Activated CD4-positive, alpha-beta T cell treated with anti-CD3 and anti-CD28 coated beads, Interleukin-2, amount 50 U/mL, for 1 hour (primary cell): ENCODE measurements around the gene PXYLP1.
A peak's percentile ranks its signal among the peaks of the same experiment; 100 is the strongest.
"Not testable (repeated sequence)": the region's sequence is repeated elsewhere in the genome, so short reads cannot be mapped to it uniquely, and the experiment has no call there.

Experiments
- DNase-seq: peaks from one replicate; pipeline ENCODE4 v3.0.0-alpha.2; 2020

The PXYLP1 gene, protein sequence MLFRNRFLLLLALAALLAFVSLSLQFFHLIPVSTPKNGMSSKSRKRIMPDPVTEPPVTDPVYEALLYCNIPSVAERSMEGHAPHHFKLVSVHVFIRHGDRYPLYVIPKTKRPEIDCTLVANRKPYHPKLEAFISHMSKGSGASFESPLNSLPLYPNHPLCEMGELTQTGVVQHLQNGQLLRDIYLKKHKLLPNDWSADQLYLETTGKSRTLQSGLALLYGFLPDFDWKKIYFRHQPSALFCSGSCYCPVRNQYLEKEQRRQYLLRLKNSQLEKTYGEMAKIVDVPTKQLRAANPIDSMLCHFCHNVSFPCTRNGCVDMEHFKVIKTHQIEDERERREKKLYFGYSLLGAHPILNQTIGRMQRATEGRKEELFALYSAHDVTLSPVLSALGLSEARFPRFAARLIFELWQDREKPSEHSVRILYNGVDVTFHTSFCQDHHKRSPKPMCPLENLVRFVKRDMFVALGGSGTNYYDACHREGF

DNA sequence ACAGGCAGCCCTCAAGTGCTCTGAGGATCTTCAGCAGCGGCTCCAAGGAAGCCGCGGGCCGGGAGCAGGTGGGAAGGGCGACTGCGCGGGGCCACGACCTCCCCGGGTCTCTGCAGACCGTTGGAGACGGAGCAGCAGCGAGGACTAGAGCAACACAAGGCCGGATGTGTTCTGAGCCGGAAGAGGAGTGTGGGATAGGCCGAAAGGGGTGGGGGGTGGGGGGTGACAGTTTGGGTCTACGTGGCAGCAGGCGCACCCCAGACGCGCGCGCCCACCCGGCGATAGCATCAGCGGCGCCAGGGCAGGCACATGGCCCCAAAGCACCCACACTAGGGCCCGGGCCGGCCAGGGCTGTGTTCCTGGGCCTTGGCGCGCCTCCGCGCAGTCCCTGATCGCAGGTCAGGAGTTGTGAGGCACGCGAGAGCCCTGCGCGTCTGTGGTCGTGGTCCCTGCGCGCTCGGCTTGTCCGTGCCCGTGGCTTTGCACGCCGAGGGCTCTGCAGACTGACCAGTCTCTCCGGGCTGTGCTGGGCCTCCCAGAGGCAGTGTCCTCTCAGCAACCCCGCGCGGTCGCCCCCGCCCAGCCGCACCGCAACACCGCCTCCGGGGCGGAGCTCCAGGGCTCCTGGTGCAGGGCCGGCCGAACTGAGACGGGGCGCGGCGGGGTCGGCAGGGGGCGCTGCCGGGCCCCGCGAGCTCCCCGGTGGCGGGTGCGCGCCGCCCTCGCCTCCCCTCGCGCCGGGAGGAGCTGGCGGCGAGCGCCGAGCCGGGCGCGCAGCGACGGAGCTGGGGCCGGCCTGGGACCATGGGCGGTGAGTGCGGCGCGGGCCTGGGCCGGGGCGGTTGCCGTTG, at the start of gene PXYLP1:
Gene PXYLP1 (plus strand): TSS at position 725 of the 851 bp plus-strand sequence. CDS start 28,351 bp downstream, outside the sequence.
- DNase-seq, result peak; percentile 85

DNA sequence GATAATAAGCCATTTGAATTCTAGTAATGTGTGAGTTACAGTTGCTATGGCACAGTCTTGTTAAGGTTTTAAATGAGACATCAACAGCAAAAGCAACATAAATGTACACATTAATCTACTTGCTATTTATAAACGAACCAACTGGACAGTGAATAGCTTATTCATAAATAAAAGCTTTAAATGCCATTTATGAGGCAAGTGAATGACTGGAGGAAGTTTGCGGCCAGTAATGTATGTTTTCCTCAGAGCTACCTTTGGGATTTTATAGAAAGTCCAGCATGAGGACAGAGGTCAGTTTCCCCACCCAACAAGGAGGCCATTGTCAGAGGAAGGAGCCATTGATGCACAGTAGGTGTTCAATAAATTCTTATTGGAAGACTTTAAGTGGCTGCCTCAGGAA, 48.0 kb upstream of the PXYLP1 start:
- no peak for DNase-seq

DNA sequence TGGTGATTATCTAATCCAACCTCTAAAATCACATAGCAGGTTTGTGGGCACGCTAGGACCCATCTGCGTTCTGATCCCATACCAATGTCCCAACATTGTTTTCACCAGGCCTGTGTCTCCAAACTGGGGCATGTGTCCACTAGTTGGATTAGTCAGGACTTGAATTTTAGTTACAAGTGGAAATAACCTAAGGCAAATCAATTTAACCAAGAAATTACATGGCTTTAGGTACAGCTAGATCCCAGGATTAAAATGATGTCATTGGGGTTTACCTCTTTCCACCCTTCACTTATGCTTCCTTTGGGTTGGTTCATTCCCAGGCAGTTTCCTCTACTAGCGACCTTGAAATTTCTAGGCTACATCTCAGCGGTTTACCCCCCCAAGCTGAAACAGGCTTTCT, 47.2 kb upstream of the PXYLP1 start:
- no peak for DNase-seq

DNA sequence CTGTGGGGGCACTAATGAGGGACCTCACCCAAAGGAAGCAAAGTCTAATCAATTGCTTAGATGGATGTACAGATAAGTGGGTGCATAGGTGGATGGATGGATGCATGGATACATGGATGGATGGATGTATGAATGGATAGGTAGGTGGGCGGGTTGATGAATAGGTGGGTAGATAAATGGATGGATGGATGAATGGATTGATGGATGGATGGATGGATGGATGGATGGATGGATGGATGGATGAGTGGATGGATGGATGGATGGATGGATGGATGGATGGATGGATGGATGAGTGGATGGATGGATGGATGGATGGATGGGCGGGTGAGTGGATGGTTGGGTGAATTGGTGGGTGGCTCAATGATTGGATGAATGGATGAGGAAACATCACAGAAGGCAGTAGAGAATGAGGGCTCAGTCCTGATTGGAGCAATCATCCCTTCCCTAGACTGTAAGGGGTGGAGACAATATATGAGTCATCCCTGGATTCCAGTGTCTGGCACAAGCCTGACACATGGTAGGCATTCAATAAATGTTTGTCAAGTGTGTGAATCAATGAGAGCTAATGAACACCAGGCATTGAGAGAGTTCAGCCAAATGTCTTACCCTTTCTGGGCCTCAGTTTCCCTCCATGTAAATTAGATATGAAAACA, 40.4 kb upstream of the PXYLP1 start:
- DNase-seq, result no peak

- peak; percentile 99 for DNase-seq
These were observed 39.3 kb upstream of the PXYLP1 start for GRCh38 chr3:141192345-141192744.

- DNase-seq, result no peak
These were observed 38.4 kb upstream of the PXYLP1 start for GRCh38 chr3:141193066-141193830.

- DNase-seq, result no peak
These were observed 30.5 kb upstream of the PXYLP1 start for GRCh38 chr3:141201122-141201521.

GRCh38 chr3:141202682-141203081, 28.9 kb upstream of the PXYLP1 start:
- DNase-seq, result no peak

GRCh38 chr3:141203866-141204265, 27.8 kb upstream of the PXYLP1 start:
- DNase-seq, result no peak

DNA sequence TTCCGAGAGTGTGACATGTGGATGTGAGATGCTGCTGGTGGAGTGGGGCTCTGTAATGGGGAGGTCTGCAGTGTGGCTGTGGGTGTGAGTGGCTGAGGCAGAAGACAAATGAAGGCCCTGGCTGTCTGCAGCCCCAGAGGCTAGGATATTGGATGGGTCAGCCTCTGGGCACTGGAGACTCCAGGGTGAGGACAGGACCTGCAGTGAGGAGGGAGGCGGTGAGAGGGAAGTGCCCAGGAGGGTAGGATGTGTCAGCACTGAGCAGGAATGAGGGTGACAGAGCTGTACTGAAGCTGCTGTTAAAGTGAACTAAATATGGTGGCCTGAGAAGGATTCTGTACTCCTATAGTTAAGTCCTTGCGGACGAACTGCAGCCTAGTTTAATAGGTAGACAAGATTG, 27.3 kb upstream of the PXYLP1 start:
- no peak for DNase-seq

DNA sequence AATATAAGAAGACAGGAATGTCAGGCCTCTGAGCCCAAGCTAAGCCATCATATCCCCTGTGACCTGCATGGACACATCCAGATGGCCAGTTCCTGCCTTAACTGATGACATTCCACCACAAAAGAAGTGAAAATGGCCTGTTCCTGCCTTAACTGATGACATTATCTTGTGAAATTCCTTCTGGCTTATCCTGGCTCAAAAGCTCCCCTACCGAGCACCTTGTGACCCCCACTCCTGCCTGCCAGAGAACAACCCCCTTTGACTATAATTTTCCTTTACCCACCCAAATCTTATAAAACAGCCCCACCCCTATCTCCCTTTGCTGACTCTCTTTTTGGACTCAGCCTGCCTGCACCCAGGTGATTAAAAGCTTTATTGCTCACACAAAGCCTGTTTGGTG, 20.3 kb upstream of the PXYLP1 start:
- DNase-seq, result not testable (repeated sequence)

DNA sequence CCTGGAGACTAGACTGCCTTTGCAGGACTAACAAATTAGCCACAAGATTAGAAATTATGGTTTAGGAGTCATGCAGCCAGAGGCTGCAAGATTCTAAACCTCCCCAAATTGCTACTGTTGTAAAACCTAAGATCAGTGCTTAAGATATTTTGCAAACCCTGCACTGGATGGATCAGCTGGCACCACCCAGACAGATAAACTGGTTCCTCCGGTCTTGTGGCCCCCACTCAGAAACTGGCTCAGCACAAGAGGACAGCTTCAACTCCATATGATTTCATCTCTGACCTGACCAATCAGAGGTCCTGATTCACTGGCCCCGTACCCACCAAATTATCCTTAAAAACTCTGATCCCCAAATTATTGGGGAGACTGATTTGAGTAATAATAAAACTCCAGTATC, 19.5 kb upstream of the PXYLP1 start:
- DNase-seq, result no peak

- DNase-seq, result no peak
These were observed 19.1 kb upstream of the PXYLP1 start for GRCh38 chr3:141212555-141212954.

GRCh38 chr3:141216975-141217374, 14.7 kb upstream of the PXYLP1 start:
- no peak for DNase-seq

GRCh38 chr3:141217389-141217788, 14.2 kb upstream of the PXYLP1 start:
- DNase-seq, result no peak

GRCh38 chr3:141218162-141218835, 13.3 kb upstream of the PXYLP1 start:
- no peak for DNase-seq

GRCh38 chr3:141218926-141219325, 12.7 kb upstream of the PXYLP1 start:
- no peak for DNase-seq

DNA sequence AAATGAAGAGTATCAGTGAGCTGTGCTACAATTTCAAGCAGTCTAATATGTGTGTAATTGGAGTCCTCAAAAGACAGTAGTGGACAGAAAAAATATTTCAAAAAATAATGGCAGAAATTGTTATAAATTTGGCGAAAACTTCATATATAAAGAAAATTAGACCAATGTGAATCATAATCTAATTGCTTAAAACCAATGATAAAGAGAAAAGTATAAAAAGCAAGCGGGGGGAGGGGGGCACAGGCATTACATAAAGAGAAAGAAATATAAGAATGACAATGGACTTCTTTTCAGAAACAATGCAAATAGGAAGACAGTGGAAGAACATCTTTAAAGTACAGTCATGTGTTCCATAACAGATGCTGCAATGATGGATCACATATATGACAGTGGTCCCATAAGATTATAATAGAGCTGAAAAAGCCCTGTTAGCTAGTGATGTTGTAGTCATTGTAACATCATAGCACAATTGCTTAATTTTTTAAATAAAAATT, 7.9 kb upstream of the PXYLP1 start:
- DNase-seq, result no peak

GRCh38 chr3:141225939-141226338, 5.7 kb upstream of the PXYLP1 start:
- DNase-seq, result no peak

DNA sequence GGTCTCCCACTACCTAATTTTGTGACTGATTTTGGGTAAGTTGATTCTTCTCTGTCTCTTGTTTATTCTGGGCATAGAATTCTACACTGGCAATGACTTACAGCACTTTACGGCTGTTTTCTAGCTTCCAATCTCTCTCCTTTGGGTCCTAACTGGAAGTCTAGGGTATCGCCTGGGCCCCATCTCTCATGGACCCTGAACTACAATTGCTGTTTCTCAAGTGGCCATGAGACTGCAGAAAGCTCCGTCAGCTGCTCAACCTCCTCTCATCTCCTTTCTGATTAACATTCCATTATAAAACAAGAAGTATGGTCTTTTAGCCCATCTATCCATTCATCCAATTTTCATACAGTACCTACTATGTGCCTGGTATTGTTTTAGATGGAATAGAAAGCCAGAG, 4.4 kb upstream of the PXYLP1 start:
- no peak for DNase-seq

DNA sequence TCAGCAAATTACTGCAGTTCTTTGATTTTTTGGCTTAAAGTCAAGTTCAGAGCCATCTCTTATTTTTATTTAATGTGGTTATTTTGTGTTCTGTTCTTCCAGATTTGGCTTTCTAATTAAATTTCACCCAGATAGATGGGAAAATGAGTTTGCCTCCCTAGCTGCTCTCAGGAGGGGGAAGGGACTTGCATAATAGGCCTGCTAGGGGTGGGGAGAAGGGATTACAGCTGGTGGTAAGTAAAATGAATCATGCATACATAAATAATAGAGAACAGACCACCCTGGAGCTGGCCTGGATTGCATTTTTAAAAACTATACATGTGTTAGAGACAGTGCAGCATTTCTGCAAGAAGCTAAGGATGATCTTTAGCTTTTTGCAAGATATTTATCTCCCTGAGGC, 3.9 kb upstream of the PXYLP1 start:
- no peak for DNase-seq

DNA sequence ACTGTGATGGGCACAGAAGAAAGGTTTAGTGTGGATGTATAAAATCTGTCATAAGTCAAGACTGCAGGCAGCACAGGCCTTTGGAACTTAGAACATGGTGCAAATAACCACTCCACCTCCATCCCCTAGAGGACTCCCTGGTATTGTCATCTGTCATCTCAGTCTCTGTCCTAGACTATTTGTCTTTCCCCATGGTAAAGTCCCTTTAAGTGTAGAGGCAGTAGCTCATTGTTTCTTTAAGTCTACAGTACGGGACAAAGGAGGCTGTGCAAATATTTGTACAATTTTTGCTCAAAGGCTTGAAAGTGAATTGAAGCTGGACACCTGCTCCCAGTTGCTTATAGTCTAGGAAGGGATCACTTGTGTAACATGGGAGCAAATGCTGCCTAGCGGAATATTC, 3.2 kb upstream of the PXYLP1 start:
- DNase-seq, result no peak
